PC-9 (cell line): ENCODE data around the gene GPBP1.

Experiments used
- CTCF ChIP-seq: fragments of 200-600 bp; sonication (generic); conservative IDR thresholded peaks from 2 replicates; pipeline ENCODE4 v1.6.1; 2017; ENCODE audit warnings: mixed run types, antibody characterized with exemption, mild to moderate bottlenecking, moderate library complexity
- EZH2 ChIP-seq: fragments of 200-600 bp; sonication (generic); IDR thresholded peaks from 2 replicates; pipeline ENCODE4 v1.8.0; 2017; ENCODE audit warnings: antibody characterized with exemption, low read depth

GRCh38 chr5:57211039-57211438 lies 37.2 kb downstream of the GPBP1 start:
- TF ChIP-seq EZH2: no peak
- TF ChIP-seq CTCF: no peak
